ENCODE data around the gene SMARCA5. TPM values are rescaled to one million over a fixed set of nuclear protein-coding genes. Genes with fewer than 3 reads are reported as not detected.

Gene SMARCA5
- total and polyA plus RNA-seq, 9 of the 15 experiments (the other 6 are each of a cell fraction or from before 2014, with no cell fraction given) = 21.6 to 57.8 (median 34.6) TPM

DNA sequence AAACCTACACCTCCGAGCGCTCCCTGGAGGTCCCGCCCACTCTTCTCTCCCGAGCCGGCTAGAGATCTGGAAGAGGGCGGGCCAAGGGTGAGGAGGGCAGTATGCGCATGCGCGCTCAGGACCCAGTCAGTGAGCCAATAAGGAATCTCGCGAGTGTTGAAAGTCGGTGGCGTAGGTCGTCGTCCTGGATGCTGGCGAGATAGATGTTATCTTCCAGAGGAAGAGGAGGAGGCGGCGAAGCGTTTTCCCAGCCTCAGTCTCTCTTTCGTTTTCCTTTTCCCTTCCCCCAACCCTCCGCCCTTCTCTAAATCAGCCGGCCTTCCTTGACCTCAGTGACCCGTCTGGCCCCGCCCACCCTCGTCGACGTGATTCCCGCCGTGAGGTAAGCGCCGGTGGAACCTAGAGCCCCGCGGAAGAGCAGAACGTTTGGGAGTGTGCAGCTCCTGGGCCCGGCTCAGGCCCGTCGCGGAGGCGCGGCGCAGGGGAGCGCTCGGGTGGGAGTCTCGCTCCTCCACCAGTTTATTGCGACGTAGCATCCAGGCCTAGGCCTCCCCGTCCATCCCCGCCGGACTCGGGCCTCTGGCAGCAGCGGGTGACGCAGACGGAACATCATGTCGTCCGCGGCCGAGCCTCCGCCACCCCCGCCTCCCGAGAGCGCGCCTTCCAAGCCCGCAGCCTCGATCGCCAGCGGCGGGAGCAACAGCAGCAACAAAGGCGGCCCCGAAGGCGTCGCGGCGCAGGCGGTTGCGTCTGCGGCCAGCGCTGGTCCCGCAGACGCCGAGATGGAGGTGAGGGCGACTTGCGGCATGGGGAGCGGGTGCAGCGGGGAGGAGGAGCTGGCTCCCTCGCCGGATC is at the start of gene SMARCA5 (continued):
- TF ChIP-seq HINFP (tag; conservative IDR thresholded peaks at IDR 0.05; ENCODE audit: low read depth) = no peak
- TF ChIP-seq PHB (CRISPR knock-in tag; IDR thresholded peaks at IDR 0.05) = no peak
- 0 out of 2 replicates have a peak, but pooled peaks have one; percentile 10 for TF ChIP-seq FOXM1 (IDR thresholded peaks at IDR 0.05; ENCODE audit: low read depth)
- TF ChIP-seq FOXM1 (CRISPR knock-in tag; IDR thresholded peaks at IDR 0.05; ENCODE audit: low read depth) = 0 out of 2 replicates have a peak, but pooled peaks have one; percentile 18
- no peak for TF ChIP-seq PATZ1 (CRISPR knock-in tag; IDR thresholded peaks at IDR 0.05; ENCODE audit: borderline replicate concordance)
- TF ChIP-seq, protein P1, sequence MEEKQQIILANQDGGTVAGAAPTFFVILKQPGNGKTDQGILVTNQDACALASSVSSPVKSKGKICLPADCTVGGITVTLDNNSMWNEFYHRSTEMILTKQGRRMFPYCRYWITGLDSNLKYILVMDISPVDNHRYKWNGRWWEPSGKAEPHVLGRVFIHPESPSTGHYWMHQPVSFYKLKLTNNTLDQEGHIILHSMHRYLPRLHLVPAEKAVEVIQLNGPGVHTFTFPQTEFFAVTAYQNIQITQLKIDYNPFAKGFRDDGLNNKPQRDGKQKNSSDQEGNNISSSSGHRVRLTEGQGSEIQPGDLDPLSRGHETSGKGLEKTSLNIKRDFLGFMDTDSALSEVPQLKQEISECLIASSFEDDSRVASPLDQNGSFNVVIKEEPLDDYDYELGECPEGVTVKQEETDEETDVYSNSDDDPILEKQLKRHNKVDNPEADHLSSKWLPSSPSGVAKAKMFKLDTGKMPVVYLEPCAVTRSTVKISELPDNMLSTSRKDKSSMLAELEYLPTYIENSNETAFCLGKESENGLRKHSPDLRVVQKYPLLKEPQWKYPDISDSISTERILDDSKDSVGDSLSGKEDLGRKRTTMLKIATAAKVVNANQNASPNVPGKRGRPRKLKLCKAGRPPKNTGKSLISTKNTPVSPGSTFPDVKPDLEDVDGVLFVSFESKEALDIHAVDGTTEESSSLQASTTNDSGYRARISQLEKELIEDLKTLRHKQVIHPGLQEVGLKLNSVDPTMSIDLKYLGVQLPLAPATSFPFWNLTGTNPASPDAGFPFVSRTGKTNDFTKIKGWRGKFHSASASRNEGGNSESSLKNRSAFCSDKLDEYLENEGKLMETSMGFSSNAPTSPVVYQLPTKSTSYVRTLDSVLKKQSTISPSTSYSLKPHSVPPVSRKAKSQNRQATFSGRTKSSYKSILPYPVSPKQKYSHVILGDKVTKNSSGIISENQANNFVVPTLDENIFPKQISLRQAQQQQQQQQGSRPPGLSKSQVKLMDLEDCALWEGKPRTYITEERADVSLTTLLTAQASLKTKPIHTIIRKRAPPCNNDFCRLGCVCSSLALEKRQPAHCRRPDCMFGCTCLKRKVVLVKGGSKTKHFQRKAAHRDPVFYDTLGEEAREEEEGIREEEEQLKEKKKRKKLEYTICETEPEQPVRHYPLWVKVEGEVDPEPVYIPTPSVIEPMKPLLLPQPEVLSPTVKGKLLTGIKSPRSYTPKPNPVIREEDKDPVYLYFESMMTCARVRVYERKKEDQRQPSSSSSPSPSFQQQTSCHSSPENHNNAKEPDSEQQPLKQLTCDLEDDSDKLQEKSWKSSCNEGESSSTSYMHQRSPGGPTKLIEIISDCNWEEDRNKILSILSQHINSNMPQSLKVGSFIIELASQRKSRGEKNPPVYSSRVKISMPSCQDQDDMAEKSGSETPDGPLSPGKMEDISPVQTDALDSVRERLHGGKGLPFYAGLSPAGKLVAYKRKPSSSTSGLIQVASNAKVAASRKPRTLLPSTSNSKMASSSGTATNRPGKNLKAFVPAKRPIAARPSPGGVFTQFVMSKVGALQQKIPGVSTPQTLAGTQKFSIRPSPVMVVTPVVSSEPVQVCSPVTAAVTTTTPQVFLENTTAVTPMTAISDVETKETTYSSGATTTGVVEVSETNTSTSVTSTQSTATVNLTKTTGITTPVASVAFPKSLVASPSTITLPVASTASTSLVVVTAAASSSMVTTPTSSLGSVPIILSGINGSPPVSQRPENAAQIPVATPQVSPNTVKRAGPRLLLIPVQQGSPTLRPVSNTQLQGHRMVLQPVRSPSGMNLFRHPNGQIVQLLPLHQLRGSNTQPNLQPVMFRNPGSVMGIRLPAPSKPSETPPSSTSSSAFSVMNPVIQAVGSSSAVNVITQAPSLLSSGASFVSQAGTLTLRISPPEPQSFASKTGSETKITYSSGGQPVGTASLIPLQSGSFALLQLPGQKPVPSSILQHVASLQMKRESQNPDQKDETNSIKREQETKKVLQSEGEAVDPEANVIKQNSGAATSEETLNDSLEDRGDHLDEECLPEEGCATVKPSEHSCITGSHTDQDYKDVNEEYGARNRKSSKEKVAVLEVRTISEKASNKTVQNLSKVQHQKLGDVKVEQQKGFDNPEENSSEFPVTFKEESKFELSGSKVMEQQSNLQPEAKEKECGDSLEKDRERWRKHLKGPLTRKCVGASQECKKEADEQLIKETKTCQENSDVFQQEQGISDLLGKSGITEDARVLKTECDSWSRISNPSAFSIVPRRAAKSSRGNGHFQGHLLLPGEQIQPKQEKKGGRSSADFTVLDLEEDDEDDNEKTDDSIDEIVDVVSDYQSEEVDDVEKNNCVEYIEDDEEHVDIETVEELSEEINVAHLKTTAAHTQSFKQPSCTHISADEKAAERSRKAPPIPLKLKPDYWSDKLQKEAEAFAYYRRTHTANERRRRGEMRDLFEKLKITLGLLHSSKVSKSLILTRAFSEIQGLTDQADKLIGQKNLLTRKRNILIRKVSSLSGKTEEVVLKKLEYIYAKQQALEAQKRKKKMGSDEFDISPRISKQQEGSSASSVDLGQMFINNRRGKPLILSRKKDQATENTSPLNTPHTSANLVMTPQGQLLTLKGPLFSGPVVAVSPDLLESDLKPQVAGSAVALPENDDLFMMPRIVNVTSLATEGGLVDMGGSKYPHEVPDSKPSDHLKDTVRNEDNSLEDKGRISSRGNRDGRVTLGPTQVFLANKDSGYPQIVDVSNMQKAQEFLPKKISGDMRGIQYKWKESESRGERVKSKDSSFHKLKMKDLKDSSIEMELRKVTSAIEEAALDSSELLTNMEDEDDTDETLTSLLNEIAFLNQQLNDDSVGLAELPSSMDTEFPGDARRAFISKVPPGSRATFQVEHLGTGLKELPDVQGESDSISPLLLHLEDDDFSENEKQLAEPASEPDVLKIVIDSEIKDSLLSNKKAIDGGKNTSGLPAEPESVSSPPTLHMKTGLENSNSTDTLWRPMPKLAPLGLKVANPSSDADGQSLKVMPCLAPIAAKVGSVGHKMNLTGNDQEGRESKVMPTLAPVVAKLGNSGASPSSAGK (IDR thresholded peaks at IDR 0.05) = peak; percentile 49; the same call in 1 of the 2 replicates
- no peak for TF ChIP-seq BCL6 (CRISPR knock-in tag; IDR thresholded peaks at IDR 0.05)
- no peak for TF ChIP-seq SLC30A9 (CRISPR knock-in tag; IDR thresholded peaks at IDR 0.05)
- TF ChIP-seq NCOA1 (IDR thresholded peaks at IDR 0.05; ENCODE audit: low read depth) = peak; percentile 49; the same call in 1 of the 2 replicates
- TF ChIP-seq FOXJ3 (CRISPR knock-in tag; IDR thresholded peaks at IDR 0.05) = no peak
- no peak for TF ChIP-seq PCBP2 (IDR thresholded peaks at IDR 0.05; ENCODE audit: low read depth, low read length, poor library complexity, severe bottlenecking)
- no peak for TF ChIP-seq ZNF589 (CRISPR knock-in tag; IDR thresholded peaks at IDR 0.05; ENCODE audit: low read depth)

All from K562 (cell line).